Endothelial cell of umbilical vein (primary cell): ENCODE measurements around the gene TSPAN9. TPM values are rescaled to one million over a fixed set of nuclear protein-coding genes. Genes with fewer than 3 reads are reported as not detected.

ENCODE experiments used
- BruUV-seq: library from RNA; stranded (reverse); fragments of 400-500 nt; replicated peaks from 2 replicates; lab custom pipeline; 2021; lab: Mats Ljungman, UMichigan
- CTCF ChIA-PET: fragments of 300-600, 350-600 bp; sonication (Branson Sonifier 250); formaldehyde crosslinking; loops from one replicate; lab custom pipeline; 2021; ENCODE audit warnings: antibody characterized with exemption, inconsistent platforms; lab: Charles Lee
- POLR2A ChIA-PET: fragments of 300-600, 350-600 bp; sonication (Branson Sonifier 250); formaldehyde crosslinking; loops from one replicate; lab custom pipeline; 2021; ENCODE audit warnings: antibody characterized with exemption, inconsistent platforms; lab: Charles Lee
- DNase-seq: peaks from one replicate; pipeline ENCODE4 v3.0.0-alpha.2; 2011; ENCODE audit warnings: low read depth, low spot score
- FAIRE-seq: peaks from 2 replicates; lab custom pipeline; 2011; peaks lifted over from hg19 to GRCh38; lab: Jason Lieb, UNC
- H2AFZ ChIP-seq: 2 replicates; pipeline ENCODE4 v1.6.0; 2012; ENCODE audit warnings: low read depth, low read length, control low read depth, inconsistent platforms
- H3K27ac ChIP-seq: 2 replicates; pipeline ENCODE4 v1.5.1; 2011; ENCODE audit warnings: low read depth, mild to moderate bottlenecking, control low read depth, low read length, moderate library complexity; ENCODE audit not compliant: insufficient read depth
- H3K27me3 ChIP-seq, 2 experiments: 2 replicates each; pipeline versions ENCODE4 v1.6.0 to v1.6.1; 2011; ENCODE audit warnings: low read length in 2 of 2, mixed read lengths in 1 of 2; ENCODE audit not compliant: control insufficient read depth in 2 of 2, insufficient read depth in 2 of 2
- H3K36me3 ChIP-seq, 2 experiments: 2 replicates in 1 of 2; 3 replicates in 1 of 2; pipeline ENCODE4 v1.5.1; 2011; ENCODE audit warnings: low read length in 2 of 2, mild to moderate bottlenecking in 1 of 2, moderate library complexity in 1 of 2; ENCODE audit not compliant: control insufficient read depth in 2 of 2, insufficient read depth in 2 of 2; ENCODE audit errors: extremely low read depth in 1 of 2
- H3K4me1 ChIP-seq: 3 replicates; pipeline ENCODE4 v1.5.1; 2011; ENCODE audit warnings: mild to moderate bottlenecking, low read length; ENCODE audit not compliant: control insufficient read depth, insufficient read depth; ENCODE audit errors: extremely low read depth
- H3K4me2 ChIP-seq: 2 replicates; pipeline ENCODE4 v1.6.1; 2011; ENCODE audit warnings: low read length, control low read depth, mixed read lengths; ENCODE audit not compliant: insufficient read depth
- H3K4me3 ChIP-seq, 3 experiments: fragments of 200-600 bp in 1 of 3; sonication (generic), shearing (Covaris generic) in 1 of 3; replicated peaks in 1 of 3; 2 replicates each; pipeline ENCODE4 v1.5.1; 2011 to 2016; ENCODE audit warnings: control low read depth in 3 of 3, low read length in 3 of 3, mild to moderate bottlenecking in 2 of 3, inconsistent platforms in 1 of 3, low read depth in 1 of 3, moderate library complexity in 1 of 3; ENCODE audit not compliant: insufficient read depth in 1 of 3
- H3K79me2 ChIP-seq: 2 replicates; pipeline ENCODE4 v1.6.0; 2012; ENCODE audit warnings: low read length, inconsistent platforms; ENCODE audit not compliant: control insufficient read depth, insufficient read depth
- H3K9ac ChIP-seq: replicated peaks from 2 replicates; pipeline ENCODE3; 2011; ENCODE audit warnings: low read length, control low read depth; ENCODE audit not compliant: insufficient read depth; ENCODE audit errors: extremely low read depth
- H3K9me1 ChIP-seq: replicated peaks from 3 replicates; pipeline ENCODE4 v1.6.0; 2011; ENCODE audit warnings: mild to moderate bottlenecking, low read length; ENCODE audit not compliant: control insufficient read depth, insufficient read depth; ENCODE audit errors: extremely low read depth
- H3K9me3 ChIP-seq: replicated peaks from 2 replicates; pipeline ENCODE4 v1.5.1; 2012; ENCODE audit warnings: low read length, inconsistent platforms; ENCODE audit not compliant: control insufficient read depth, insufficient read depth
- H4K20me1 ChIP-seq: replicated peaks from 2 replicates; pipeline ENCODE3; 2011; ENCODE audit warnings: mild to moderate bottlenecking, low read length; ENCODE audit not compliant: control insufficient read depth, insufficient read depth; ENCODE audit errors: extremely low read depth
- CTCF ChIP-seq, 2 donors: IDR thresholded peaks; 1 replicate in 1 of 2; 2 replicates in 1 of 2; pipeline ENCODE4 v1.5.1; 2011; ENCODE audit warnings: low read length in 2 of 2, mild to moderate bottlenecking in 2 of 2, moderate library complexity in 2 of 2, control low read depth in 1 of 2, inconsistent platforms in 1 of 2, low read depth in 1 of 2; ENCODE audit not compliant: insufficient read depth in 1 of 2; ENCODE audit errors: extremely low read depth in 1 of 2
- EZH2 ChIP-seq: IDR thresholded peaks from 2 replicates; pipeline ENCODE4 v1.6.1; 2012; ENCODE audit warnings: borderline replicate concordance, low read depth, mild to moderate bottlenecking, moderate library complexity, low read length, inconsistent platforms; ENCODE audit not compliant: severe bottlenecking
- FOS ChIP-seq: IDR thresholded peaks from 2 replicates; pipeline ENCODE4 v1.6.1; 2011; ENCODE audit warnings: mild to moderate bottlenecking, low read length, moderate library complexity, borderline replicate concordance; ENCODE audit not compliant: insufficient read depth
- GATA2 ChIP-seq: IDR thresholded peaks from 2 replicates; pipeline ENCODE4 v1.7.0; 2011; ENCODE audit warnings: low read depth, mild to moderate bottlenecking, moderate library complexity, mixed read lengths, low read length; ENCODE audit not compliant: insufficient read length, insufficient read depth
- JUN ChIP-seq: IDR thresholded peaks from 2 replicates; pipeline ENCODE4 v1.6.1; 2011; ENCODE audit warnings: borderline replicate concordance, low read depth; ENCODE audit not compliant: insufficient read length, insufficient read depth
- MAX ChIP-seq: IDR thresholded peaks from 2 replicates; pipeline ENCODE4 v1.6.1; 2011; ENCODE audit not compliant: insufficient read depth, insufficient read length
- MYC ChIP-seq: IDR thresholded peaks from one replicate; pipeline ENCODE4 v1.6.1; 2011; ENCODE audit warnings: mild to moderate bottlenecking, low read depth, low read length
- POLR2A ChIP-seq: IDR thresholded peaks from 2 replicates; pipeline ENCODE4 v1.6.1; 2012; ENCODE audit warnings: low read depth, mild to moderate bottlenecking, control low read depth, low read length
- POLR2AphosphoS5 ChIP-seq: IDR thresholded peaks from 2 replicates; pipeline ENCODE4 v1.6.1; 2012; ENCODE audit warnings: low read depth, mild to moderate bottlenecking, control low read depth, low read length, moderate library complexity; ENCODE audit not compliant: insufficient read depth
- dilution Hi-C: fragments of 300-500 bp; cut with MboI; formaldehyde crosslinking; loops from one replicate; pipeline ENCODE4 v1.15.0; 2019; ENCODE audit warnings: low sequenced_read_pairs; ENCODE audit not compliant: extremely low pct_ligation_motif_present
- intact Hi-C: fragments of 100-400 bp; cut with micrococcal nuclease; formaldehyde crosslinking; loops from one replicate; pipeline ENCODE4 v1.10.0; 2022
- polyA plus RNA-seq, 4 experiments: library from polyadenylated mRNA; depleted of rRNA in 3 of 4; stranded (reverse) in 3 of 4; unstranded in 1 of 4; fragments of >200 nt; gene quantifications; 2 replicates each; pipeline versions ENCODE4 v1.2.1 to v1.2.3, GENCODE V29; 2011 to 2012; ENCODE audit warnings: missing spikeins in 1 of 4
- total RNA-seq: library from RNA; stranded (reverse); gene quantifications from 2 replicates; pipeline ENCODE4 v1.2.3, GENCODE V29; 2021

The TSPAN9 gene
- total and polyA plus RNA-seq, 2 donors (not counting 3 experiments of a cell fraction or from before 2014, with no cell fraction given), result 43.3 to 66.8 TPM

- H3K4me1 ChIP-seq, result no peaks in the 10 kb centered on the region
- H2AFZ ChIP-seq, result no peak overlapping the region
- FAIRE-seq, result no peak
- intact Hi-C loops (no loop called here), dilution Hi-C loops (no loop called here)
- no TSS peak for BruUV-seq
- no peak for DNase-seq
- H4K20me1 ChIP-seq, result no peaks in the 10 kb centered on the region
- H3K4me3 ChIP-seq, result no peak overlapping the region
- H3K79me2 ChIP-seq, result no peaks in the 10 kb centered on the region
- TF ChIP-seq POLR2AphosphoS5 (no peak), CTCF (IDR thresholded peaks at IDR 0.05; ENCODE audit: extremely low read depth in 1 of 2, insufficient read depth in 1 of 2, low read depth in 1 of 2, low read length in 2 of 2) (no peak), MYC (no peak), GATA2 (no peak), JUN (no peak), MAX (no peak), FOS (no peak), POLR2A (no peak), EZH2 (no peak)
- H3K9me1 ChIP-seq, result no peaks in the 10 kb centered on the region
- H3K9me3 ChIP-seq, result no peaks in the 10 kb centered on the region
- no peaks in the 10 kb centered on the region for H3K36me3 ChIP-seq
- no peak overlapping the region for H3K9ac ChIP-seq
- H3K27ac ChIP-seq, result no peak overlapping the region
- CTCF ChIA-PET, result interaction anchor here (1.0 to 3.2 kb wide), 5 partner anchors 11 to 515 kb away, joined by 3 to 21 read pairs (median 4); no protein-coding TSS in a partner anchor
- POLR2A ChIA-PET, result no interaction called here
- H3K27me3 ChIP-seq, result no peaks in the 10 kb centered on the region
- H3K4me2 ChIP-seq, result no peak overlapping the region
These were observed 211.5 kb downstream of the TSPAN9 start for GRCh38 chr12:3288690-3289089.
